ENCODE data around the gene PAGE2B.
"Not testable (repeated sequence)": the region's sequence is repeated elsewhere in the genome, so short reads cannot be mapped to it uniquely, and the experiment has no call there.

Gene PAGE2B

GRCh38 chrX:55109306-55109705, 34.5 kb downstream of the PAGE2B start:
- DNase-seq (ENCODE audit: low read depth in 2 of 2): no peak

GRCh38 chrX:55111578-55112254, 36.9 kb downstream of the PAGE2B start:
- no peak for DNase-seq (ENCODE audit: low read depth in 2 of 2)

- DNase-seq (ENCODE audit: low read depth in 2 of 2): not testable (repeated sequence)
These were observed 41.8 kb downstream of the PAGE2B start for GRCh38 chrX:55116589-55116988.

GRCh38 chrX:55118574-55118973, 43.7 kb downstream of the PAGE2B start:
- DNase-seq (ENCODE audit: low read depth in 2 of 2): no peak

GRCh38 chrX:55119271-55119670, 44.4 kb downstream of the PAGE2B start:
- no peak for DNase-seq (ENCODE audit: low read depth in 2 of 2)

- no peak for DNase-seq (ENCODE audit: low read depth in 2 of 2)
These were observed 44.9 kb downstream of the PAGE2B start for GRCh38 chrX:55119712-55120111.

GRCh38 chrX:55120761-55121358, 46.0 kb downstream of the PAGE2B start:
- DNase-seq (ENCODE audit: low read depth in 2 of 2): no peak

- DNase-seq (ENCODE audit: low read depth in 2 of 2): no peak
These were observed 49.1 kb downstream of the PAGE2B start for GRCh38 chrX:55123900-55124299.

- no peak for DNase-seq (ENCODE audit: low read depth in 2 of 2)
These were observed 52.9 kb downstream of the PAGE2B start for GRCh38 chrX:55127692-55128091.

Data from stimulated activated CD8-positive, alpha-beta memory T cell treated with anti-CD3 and anti-CD28 coated beads, Interleukin-2, amount 100 ng/mL, for 1 hour (primary cell).